Loucy (cell line): ENCODE data around the gene CLCNKA.

ENCODE experiments used
- CTCF ChIP-seq: fragments of 200-600 bp; sonication (generic); conservative IDR thresholded peaks from 2 replicates; pipeline ENCODE4 v1.5.1; 2014; ENCODE audit warnings: mild to moderate bottlenecking, antibody characterized with exemption, low read length
- EZH2phosphoT487 ChIP-seq: fragments of 200-600 bp; IDR thresholded peaks from 2 replicates; pipeline ENCODE4 v1.6.1; 2018; ENCODE audit warnings: antibody characterized with exemption, mild to moderate bottlenecking, moderate library complexity, borderline replicate concordance

GRCh38 chr1:16072616-16073484, 51.0 kb downstream of the CLCNKA start:
- no peak for TF ChIP-seq EZH2phosphoT487
- TF ChIP-seq CTCF = no peak
